ENCODE measurements around the gene SLAMF1. TPM values are rescaled to one million over a fixed set of nuclear protein-coding genes. Genes with fewer than 3 reads are reported as not detected.

Gene SLAMF1
- total and polyA plus RNA-seq, 2 experiments from 2014 or later: not detected

DNA sequence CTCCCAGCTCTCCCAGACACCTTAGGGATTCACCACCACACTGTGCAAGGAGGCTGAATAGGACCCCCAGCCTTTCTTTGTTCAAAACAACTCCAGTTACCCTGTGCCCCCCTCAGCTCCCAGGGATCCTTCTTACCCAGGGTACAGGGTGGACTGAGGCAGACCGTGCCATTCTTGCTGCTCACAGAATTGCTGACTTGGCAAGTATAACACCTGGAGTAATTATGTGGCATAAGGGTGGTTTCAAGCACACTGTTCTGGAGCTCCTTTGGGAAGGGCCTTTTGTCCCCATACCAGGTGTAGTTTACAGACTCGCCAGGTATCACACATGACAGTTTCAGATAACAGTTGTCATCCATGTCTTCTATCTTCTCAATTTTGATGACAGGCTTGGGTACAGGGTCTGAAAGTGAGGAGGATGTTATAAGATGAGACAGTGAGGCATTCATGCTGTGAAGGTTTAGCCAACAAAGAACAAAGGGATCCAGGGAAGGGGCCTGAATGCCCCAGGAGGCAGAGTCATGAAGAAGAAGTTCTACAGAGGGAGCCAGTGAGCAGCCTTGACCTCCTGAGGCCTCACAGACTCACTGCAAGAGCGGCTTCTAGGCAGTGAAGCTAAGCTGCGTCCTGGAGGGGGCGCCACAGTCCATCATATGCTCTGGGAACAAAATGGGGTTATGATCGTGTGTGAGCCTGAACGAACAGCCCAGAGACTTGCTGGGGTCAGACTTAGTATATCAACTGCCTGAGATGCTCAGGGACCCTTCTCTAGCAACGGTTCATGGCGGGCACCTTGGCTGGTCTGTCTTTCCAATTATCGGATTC is 34.4 kb upstream of the SLAMF1 start (continued):
- no peak for TF ChIP-seq EZH2phosphoT487 (IDR thresholded peaks at IDR 0.05; ENCODE audit: unreplicated experiment)
- TF ChIP-seq, protein P1, sequence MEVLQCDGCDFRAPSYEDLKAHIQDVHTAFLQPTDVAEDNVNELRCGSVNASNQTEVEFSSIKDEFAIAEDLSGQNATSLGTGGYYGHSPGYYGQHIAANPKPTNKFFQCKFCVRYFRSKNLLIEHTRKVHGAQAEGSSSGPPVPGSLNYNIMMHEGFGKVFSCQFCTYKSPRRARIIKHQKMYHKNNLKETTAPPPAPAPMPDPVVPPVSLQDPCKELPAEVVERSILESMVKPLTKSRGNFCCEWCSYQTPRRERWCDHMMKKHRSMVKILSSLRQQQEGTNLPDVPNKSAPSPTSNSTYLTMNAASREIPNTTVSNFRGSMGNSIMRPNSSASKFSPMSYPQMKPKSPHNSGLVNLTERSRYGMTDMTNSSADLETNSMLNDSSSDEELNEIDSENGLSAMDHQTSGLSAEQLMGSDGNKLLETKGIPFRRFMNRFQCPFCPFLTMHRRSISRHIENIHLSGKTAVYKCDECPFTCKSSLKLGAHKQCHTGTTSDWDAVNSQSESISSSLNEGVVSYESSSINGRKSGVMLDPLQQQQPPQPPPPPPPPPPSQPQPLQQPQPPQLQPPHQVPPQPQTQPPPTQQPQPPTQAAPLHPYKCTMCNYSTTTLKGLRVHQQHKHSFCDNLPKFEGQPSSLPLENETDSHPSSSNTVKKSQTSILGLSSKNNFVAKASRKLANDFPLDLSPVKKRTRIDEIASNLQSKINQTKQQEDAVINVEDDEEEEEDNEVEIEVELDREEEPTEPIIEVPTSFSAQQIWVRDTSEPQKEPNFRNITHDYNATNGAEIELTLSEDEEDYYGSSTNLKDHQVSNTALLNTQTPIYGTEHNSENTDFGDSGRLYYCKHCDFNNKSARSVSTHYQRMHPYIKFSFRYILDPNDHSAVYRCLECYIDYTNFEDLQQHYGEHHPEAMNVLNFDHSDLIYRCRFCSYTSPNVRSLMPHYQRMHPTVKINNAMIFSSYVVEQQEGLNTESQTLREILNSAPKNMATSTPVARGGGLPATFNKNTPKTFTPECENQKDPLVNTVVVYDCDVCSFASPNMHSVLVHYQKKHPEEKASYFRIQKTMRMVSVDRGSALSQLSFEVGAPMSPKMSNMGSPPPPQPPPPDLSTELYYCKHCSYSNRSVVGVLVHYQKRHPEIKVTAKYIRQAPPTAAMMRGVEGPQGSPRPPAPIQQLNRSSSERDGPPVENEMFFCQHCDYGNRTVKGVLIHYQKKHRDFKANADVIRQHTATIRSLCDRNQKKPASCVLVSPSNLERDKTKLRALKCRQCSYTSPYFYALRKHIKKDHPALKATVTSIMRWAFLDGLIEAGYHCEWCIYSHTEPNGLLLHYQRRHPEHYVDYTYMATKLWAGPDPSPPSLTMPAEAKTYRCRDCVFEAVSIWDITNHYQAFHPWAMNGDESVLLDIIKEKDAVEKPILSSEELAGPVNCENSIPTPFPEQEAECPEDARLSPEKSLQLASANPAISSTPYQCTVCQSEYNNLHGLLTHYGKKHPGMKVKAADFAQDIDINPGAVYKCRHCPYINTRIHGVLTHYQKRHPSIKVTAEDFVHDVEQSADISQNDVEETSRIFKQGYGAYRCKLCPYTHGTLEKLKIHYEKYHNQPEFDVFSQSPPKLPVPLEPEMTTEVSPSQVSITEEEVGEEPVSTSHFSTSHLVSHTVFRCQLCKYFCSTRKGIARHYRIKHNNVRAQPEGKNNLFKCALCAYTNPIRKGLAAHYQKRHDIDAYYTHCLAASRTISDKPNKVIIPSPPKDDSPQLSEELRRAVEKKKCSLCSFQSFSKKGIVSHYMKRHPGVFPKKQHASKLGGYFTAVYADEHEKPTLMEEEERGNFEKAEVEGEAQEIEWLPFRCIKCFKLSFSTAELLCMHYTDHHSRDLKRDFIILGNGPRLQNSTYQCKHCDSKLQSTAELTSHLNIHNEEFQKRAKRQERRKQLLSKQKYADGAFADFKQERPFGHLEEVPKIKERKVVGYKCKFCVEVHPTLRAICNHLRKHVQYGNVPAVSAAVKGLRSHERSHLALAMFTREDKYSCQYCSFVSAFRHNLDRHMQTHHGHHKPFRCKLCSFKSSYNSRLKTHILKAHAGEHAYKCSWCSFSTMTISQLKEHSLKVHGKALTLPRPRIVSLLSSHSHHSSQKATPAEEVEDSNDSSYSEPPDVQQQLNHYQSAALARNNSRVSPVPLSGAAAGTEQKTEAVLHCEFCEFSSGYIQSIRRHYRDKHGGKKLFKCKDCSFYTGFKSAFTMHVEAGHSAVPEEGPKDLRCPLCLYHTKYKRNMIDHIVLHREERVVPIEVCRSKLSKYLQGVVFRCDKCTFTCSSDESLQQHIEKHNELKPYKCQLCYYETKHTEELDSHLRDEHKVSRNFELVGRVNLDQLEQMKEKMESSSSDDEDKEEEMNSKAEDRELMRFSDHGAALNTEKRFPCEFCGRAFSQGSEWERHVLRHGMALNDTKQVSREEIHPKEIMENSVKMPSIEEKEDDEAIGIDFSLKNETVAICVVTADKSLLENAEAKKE (CRISPR knock-in tag; IDR thresholded peaks at IDR 0.05): peak; percentile 82

DNA sequence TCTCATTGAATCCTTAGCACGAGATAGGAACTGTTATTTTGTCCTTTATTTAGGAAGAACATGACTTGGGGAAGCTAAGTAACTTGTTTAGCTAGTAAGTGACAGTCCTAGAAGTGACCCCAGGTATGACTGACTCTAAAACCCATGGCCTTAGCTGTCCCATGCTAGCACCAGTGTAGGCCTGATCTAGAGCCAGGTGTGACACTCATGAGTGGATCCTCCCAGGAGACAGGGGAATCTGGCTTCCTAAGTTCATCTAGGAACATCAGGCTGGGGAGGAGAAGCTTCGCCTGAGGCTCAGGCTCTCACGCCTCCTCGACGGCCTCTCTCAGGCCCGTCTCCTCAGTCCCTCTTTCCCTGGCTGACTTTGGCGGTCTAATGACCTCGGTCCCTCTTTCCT is 33.6 kb upstream of the SLAMF1 start:
- TF ChIP-seq, protein P2, sequence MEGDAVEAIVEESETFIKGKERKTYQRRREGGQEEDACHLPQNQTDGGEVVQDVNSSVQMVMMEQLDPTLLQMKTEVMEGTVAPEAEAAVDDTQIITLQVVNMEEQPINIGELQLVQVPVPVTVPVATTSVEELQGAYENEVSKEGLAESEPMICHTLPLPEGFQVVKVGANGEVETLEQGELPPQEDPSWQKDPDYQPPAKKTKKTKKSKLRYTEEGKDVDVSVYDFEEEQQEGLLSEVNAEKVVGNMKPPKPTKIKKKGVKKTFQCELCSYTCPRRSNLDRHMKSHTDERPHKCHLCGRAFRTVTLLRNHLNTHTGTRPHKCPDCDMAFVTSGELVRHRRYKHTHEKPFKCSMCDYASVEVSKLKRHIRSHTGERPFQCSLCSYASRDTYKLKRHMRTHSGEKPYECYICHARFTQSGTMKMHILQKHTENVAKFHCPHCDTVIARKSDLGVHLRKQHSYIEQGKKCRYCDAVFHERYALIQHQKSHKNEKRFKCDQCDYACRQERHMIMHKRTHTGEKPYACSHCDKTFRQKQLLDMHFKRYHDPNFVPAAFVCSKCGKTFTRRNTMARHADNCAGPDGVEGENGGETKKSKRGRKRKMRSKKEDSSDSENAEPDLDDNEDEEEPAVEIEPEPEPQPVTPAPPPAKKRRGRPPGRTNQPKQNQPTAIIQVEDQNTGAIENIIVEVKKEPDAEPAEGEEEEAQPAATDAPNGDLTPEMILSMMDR (conservative IDR thresholded peaks at IDR 0.05; ENCODE audit: low read depth in 2 of 2): no peak
- no peak for TF ChIP-seq EZH2phosphoT487 (IDR thresholded peaks at IDR 0.05; ENCODE audit: unreplicated experiment)
- TF ChIP-seq ZNF331 (CRISPR knock-in tag; IDR thresholded peaks at IDR 0.05; ENCODE audit: low read depth): no peak
- Mint-ChIP-seq H3K27ac (no peak overlapping the region), H3K9me3 (no peaks in the 10 kb centered on the region), H3K4me3 (no peak overlapping the region), H3K27me3 (ENCODE audit: insufficient read depth, low read depth, poor library complexity) (peaks cover 9% of the 10 kb centered on the region), H3K4me1 (peaks cover 4% of the 10 kb centered on the region; the same call in 2 of the 3 replicates), H3K36me3 (ENCODE audit: low read depth) (no peaks in the 10 kb centered on the region)
- H2AFZ ChIP-seq: 0 out of 2 replicates have a peak overlapping the region, but pooled peaks have one; percentile 63
- no peaks in the 10 kb centered on the region for H3K27me3 ChIP-seq (ENCODE audit: insufficient read depth)
- peaks cover under 1% of the 10 kb centered on the region; the same call in 1 of the 2 replicates for H3K4me1 ChIP-seq (ENCODE audit: insufficient read depth)
- no peak overlapping the region for H3K27ac ChIP-seq (ENCODE audit: low read depth)
- H3K4me3 ChIP-seq: no peak overlapping the region
- no peaks in the 10 kb centered on the region for H3K79me2 ChIP-seq (replicated peaks; ENCODE audit: insufficient read depth)
- no peak overlapping the region for H3K4me2 ChIP-seq
- no peaks in the 10 kb centered on the region for H3K9me2 ChIP-seq (ENCODE audit: insufficient read depth)
- no peaks in the 10 kb centered on the region for H3F3A ChIP-seq (replicated peaks; ENCODE audit: low read depth)
- ATAC-seq (no peak), DNase-seq (ENCODE audit: low spot score) (no peak)
- no peaks in the 10 kb centered on the region for H3K36me3 ChIP-seq (ENCODE audit: insufficient read depth)
- H4K20me1 ChIP-seq (replicated peaks; ENCODE audit: insufficient read depth): no peaks in the 10 kb centered on the region

Data from GM23338 (cell line).